ENCODE measurements around the gene SOX6.
"Not testable (repeated sequence)": the region's sequence is repeated elsewhere in the genome, so short reads cannot be mapped to it uniquely, and the experiment has no call there.

The SOX6 gene

DNA sequence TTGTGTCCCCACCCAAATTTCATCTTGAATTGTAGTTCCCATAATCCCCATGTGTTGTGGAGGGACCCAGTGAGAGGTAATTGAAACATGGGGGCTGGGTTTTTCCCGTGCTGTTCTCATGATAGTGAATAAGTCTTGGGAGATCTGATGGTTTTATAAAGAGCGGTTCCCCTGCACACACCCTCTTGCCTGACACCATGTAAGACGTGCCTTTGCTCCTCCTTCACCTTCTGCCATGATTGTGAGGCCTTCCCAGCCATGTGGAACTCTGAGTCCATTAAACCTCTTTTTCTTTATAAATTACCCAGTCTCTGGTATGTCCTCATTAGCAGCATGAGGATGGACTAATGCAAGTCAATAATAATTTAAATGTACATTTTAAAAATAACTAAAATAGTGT, 289.1 kb downstream of the SOX6 start:
- DNase-seq (ENCODE audit: extremely low read depth in 1 of 2, low read depth in 1 of 2): not testable (repeated sequence)

DNA sequence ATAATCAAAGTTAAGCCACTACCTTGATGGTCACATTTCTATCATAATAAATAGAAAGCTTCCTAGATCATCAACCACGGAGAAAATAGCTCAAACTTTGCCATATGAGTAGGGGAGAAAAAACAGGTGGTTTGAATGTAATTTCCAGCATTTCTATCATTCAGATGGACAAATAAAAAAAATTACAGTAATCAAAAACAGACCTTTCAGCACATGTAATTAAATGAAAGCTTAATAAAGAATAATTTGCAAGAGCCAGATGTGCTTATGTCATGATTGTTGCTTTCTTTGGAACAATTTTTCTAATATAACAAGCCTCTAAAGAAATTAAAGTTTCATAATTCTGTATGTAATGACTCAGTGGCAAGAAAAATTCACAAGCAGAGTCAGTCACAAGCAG, 297.0 kb downstream of the SOX6 start:
- DNase-seq (ENCODE audit: extremely low read depth in 1 of 2, low read depth in 1 of 2): no peak

DNA sequence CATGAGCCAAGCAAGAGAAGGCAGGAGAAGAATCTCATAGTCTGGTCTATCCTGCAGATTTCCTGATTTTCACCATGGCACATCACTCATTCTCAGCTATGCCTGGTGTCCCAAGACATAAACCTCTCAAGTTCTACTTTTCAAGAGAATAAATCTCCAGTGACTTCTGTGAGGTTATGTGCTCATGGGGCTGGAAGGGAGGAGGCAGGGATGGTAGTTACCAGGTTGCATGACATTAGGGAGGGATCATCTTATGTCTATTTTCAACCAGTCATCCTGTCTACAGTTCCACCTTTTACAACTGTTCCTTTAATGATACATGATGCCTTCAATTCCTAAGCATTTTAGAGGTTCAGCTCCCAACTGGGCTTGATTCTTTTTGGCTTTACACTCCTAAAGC, 297.7 kb downstream of the SOX6 start:
- DNase-seq (ENCODE audit: extremely low read depth in 1 of 2, low read depth in 1 of 2): no peak

DNA sequence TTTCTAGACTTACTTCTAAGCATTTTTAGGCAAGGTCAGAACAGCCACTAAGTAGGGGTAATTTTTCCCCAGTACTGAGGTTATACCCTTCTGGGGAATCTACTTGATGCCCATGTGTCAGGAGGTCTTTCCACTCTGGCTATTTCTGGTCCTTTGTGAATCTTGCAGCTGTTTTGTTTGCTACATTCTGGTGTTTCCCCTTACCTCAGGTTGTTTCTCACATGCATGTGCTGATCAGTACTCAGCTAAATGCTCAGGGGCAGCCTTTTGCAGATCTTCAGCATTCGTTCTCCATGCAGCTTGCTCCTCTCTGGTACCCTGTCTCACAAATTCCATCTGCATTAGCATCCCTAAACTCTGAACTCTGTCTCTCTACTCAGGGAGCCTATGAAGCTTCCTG, 303.6 kb downstream of the SOX6 start:
- DNase-seq (ENCODE audit: extremely low read depth in 1 of 2, low read depth in 1 of 2): no peak

DNA sequence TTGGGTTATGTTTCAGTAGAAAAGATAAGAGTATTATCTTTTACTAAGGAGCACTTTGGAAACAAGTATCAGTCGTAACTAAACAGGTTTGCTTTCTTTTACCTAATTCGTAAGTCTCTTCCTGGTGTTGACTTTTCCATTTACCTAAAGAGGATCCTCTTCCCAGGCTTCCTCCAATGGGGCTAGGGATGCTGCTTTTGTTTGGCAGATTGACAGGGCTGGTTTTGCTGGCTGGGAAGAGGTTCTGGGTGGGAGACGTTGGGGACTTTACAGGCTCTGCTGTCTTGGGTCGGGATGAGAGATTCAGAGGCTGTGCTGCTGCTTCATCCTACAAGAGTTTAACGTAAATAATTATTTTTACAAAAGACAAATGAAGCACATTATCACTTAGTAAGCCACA, 306.7 kb downstream of the SOX6 start:
- no peak for DNase-seq (ENCODE audit: extremely low read depth in 1 of 2, low read depth in 1 of 2)

DNA sequence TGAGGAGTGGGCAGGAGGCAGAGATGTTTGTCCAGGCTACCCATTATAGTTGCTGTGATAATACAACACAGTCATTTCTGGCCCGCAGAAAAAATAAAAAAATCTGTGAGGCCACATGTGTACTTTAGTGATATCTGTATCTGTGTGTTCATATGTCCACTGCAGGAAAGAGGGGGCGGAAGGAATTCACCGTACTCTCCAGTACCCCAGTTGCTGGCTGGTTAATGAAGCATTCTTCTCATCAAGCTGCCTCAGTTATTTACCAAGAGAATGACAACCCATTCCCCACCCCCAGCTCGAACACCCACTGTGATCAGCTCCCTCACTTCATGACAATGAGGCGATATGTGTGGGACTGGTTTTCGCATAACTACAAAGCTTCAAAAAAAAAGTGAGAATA, 309.3 kb downstream of the SOX6 start:
- no peak for DNase-seq (ENCODE audit: extremely low read depth in 1 of 2, low read depth in 1 of 2)

DNA sequence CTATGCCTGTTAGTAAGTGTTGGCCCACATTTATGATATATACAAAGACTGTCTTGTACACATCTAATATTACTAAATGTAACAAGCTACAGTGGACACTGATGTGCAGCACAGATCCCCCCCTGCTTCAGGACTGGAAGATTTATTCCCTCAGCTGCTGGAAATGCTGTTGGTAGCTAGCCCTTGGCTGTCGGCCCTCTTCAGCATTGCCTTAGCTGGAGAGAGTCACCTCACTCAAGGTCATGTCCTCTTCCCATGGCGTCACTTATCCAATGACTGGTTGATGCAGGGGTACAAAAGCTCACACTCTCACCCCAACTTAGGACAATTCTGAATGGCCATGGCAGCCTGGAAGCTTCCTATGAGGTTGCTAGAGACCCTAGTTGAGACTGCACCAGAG, 312.7 kb downstream of the SOX6 start:
- no peak for DNase-seq (ENCODE audit: extremely low read depth in 1 of 2, low read depth in 1 of 2)

DNA sequence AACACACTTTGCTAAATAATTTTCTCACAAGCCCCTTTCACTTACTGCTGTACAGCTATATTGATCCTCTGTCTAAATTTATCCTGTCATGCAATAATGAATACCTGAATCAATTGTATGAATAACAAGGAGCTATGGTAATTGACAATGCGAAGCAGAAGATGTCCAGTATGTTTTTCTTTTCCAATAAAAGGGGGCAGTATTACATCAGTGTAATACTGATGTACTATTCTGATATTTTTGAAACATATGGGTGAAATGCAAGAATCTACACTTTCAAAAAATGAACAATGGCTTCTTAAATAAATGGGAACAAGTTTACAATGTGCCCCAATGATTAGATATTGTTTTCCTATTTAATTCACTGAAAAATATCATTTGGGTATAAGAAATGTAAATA, 315.1 kb downstream of the SOX6 start:
- DNase-seq (ENCODE audit: extremely low read depth in 1 of 2, low read depth in 1 of 2): no peak

DNA sequence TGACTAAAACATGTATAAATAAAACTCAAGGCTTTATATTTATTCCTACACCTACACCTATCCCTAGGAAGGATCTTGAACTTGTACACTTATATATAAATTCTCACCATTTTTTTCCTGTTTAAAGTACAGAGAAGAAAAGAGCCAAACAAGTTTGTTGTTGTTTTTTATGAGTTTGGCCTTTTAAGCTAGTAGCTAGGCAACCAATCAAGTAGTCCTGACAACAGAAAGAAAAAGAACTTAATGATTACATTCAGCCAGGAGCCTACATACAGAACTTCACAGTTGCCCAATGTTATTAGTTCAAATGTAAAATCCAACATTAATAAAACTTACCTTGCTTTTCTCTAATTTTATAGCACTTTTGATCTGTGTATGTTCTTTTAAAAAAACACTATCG, 316.2 kb downstream of the SOX6 start:
- DNase-seq (ENCODE audit: extremely low read depth in 1 of 2, low read depth in 1 of 2): no peak

DNA sequence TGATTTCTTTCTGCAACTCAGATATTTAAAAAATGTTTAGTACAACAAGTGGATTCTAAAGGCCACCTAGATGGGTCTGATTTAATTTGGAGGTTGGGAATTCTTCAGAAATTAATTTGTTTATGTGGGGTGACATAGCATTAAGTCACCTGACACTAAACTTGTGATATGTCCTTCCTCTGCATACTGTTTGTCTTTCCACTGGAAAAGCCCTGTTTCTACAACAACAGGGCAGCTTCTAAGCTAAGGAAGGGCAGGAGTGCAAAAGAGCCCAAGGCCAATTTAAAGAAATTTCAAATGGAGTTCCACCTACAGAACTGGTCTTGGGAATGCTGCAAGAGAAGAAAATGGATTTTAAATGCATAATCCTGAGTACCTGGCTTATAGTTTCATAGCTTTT, 319.2 kb downstream of the SOX6 start:
- DNase-seq (ENCODE audit: extremely low read depth in 1 of 2, low read depth in 1 of 2): no peak

DNA sequence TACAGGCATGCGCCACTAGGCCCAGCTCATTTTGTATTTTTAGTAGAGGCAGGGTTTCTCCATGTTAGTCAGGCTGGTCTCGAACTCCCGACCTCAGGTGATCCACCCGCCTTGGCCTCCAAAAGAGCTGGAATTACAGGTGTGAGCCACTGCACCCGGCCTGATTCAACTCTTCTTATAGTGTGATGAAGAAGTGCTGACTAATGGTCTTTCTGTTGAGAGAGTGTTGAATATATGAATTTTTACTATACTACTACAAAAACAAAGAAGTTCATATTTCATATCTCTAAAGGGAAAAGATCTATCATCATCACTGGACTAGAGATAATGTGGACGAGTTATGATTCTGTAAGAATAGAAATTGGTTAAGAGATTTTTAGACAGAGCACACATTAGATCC, 320.1 kb downstream of the SOX6 start:
- DNase-seq (ENCODE audit: extremely low read depth in 1 of 2, low read depth in 1 of 2): no peak

DNA sequence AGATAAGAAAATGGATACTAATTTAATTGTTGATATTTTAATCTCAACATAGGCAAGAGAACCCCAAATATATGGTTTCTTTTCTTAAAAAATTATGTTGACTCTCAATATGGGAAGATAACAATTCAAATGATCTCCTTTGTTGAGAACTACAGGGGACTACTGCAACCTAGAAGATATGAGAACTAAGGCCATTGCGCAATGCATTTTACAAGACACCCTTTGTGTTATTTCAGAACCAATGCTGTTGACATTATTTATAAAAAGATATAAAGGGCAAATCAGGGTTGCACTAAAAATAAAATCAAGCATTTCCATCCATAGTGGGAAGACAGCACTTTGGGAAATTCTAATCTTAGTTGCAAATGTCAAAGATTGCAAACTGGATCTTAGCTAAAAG, 322.3 kb downstream of the SOX6 start:
- DNase-seq (ENCODE audit: extremely low read depth in 1 of 2, low read depth in 1 of 2): no peak

DNA sequence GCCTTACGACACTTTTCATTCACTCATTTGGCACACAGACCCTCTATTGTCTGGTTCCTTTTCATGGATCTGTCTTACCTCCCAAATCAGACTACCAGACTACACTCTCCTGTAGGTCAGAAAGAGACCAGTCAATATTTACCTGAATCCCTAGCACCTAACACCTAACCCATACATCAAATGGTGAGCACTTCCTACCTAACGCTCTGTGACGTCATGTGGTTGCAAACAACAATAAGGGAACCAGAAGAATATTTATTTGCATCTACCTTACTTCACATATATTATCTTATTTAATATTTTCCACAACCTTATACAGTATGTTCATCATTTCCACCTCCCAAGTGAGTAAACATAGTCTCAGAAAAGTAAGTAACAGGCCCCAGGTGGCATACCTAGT, 323.4 kb downstream of the SOX6 start:
- DNase-seq (ENCODE audit: extremely low read depth in 1 of 2, low read depth in 1 of 2): no peak

DNA sequence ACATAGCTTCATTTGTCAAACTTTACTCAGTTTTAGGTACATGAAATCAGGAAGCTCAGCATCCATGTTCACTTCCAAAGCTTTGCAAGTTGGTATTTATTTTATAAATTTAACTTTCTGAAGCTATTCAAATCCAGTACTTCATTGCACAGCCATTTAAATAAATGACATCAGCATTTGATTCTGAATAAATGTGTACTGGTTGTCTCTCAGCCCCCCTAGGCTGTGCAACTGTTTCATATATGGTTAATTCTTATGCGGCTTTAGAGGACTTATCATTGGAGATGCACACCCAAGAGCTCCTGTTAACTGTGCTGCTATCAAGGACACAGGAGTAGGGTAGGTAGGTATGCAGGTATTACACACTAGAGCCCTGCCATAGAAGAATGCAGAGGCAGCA, 325.1 kb downstream of the SOX6 start:
- DNase-seq (ENCODE audit: extremely low read depth in 1 of 2, low read depth in 1 of 2): no peak

DNA sequence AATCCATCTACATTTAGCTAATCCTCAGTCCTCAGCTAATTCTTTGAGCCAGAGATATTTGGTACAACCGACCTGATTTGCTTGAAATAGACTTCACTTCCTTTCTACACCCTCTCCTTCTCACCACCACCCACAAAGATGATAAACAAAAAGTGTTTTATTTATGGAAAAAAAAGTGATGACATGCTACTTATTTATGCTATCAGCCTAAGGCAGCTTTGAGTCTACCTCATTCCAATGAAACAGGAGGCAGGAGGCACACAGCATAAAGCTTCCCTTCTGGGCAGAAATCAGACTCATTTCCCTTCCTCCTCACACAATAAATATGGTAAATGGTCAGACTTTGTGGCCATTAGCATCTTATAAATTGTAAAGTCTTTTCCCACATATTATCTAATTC, 325.7 kb downstream of the SOX6 start:
- DNase-seq (ENCODE audit: extremely low read depth in 1 of 2, low read depth in 1 of 2): no peak

DNA sequence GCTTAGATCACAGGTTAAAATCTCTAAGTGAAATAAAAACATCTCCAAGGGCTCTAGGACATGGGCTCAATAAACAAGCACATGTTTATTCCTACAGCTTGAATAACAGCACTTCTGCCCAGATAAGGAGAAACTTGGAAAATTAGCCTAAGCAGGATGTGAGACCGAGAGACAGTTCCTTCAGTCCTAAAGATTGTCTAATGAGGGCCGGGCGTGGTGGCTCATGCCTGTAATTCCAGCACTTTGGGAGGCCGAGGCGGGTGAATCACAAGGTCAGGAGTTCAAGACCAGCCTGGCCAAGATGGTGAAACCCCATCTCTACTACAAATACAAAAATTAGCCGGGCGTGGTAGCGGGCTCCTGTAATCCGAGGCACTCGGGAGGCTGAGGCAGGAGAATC, 327.2 kb downstream of the SOX6 start:
- DNase-seq (ENCODE audit: extremely low read depth in 1 of 2, low read depth in 1 of 2): not testable (repeated sequence)

DNA sequence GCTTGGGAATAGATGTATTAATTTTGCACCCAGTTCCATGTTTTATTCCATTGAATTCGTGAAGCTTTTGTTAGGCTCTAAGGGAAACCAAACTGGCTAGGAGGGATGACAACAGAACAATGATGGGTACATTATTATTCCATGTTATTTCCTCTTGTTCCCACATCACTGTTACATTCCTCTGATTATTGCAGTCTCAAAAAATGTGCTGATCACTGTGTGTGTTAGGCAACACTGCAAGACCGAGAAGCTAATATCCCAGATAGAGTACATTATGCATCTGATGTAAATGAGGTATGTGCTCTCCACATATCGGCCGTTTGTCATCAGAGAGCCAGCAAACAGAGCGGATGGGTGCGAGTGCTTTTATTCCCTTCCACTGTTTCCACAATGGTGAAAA, 327.9 kb downstream of the SOX6 start:
- no peak for DNase-seq (ENCODE audit: extremely low read depth in 1 of 2, low read depth in 1 of 2)

DNA sequence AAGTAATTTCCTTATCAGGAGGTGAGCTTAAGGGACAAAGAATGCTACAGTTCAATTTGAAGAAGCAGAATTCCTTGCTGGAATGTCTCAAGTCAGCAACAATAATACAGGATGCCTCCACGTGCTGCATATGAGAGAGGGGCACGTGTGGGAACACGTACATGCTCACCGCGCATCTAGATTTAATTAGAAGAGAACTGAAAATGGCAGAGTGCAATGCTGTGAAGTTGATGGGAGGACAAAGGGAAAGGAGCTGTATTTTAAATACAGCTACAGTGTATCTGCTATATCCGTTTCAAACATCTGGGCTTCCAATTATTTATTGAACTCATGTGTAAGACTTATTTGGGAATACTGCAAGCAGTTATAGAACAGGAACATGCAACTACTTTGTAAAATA, 328.7 kb downstream of the SOX6 start:
- DNase-seq (ENCODE audit: extremely low read depth in 1 of 2, low read depth in 1 of 2): no peak

DNA sequence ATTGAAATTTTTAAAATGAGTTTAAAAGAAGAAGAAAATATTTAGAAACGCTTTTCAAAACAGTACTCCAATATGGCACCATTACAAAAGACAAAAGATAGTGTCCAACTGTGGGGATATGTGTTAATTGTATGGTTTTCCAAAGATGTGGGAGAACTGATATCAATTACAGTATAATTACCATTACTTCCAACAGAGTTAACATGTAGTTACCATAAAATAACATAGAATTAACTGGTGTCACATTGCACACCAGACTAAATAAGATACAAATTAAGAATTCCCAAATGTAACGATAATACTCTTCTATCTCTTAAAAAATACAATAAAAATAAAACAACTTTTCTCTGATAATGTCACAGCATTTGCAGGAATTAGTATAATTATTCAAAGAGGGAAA, 329.5 kb downstream of the SOX6 start:
- DNase-seq (ENCODE audit: extremely low read depth in 1 of 2, low read depth in 1 of 2): no peak

DNA sequence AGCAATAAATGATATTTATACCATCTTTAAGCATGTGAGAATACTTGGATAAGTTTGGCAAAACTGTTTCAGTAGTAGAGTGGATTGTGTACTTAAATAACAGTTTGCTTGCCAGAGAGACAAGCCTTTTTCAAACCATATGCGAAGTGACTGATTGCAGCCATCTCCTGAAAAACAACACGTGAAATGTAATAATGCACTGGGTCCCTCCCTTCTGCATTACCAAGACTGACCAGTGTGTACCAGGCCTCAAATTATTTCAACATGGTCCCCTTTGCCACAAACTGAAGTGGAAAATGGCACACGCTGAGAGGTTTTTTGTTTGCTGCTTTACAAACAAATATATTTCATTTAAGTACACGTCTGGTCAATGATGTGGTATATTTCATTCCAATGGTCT, 337.4 kb downstream of the SOX6 start:
- no peak for DNase-seq (ENCODE audit: extremely low read depth in 1 of 2, low read depth in 1 of 2)

DNA sequence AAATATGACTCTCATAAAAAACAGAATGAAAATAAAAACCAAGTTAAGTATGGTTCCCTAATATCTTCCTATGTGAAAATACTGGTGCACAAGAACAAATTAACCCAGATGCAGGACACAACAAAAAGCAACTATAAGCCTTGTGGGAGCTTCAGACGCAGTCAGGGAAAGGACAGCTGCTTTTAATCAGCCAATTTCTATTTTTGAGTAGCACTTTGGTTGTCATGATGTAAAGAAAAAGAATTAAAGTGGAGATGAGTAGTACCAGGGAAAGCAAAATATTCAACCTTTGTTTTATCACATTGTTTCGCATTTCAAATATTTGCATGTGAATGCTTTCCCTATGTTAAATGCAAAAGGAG, 339.9 kb downstream of the SOX6 start:
- DNase-seq (ENCODE audit: extremely low read depth in 1 of 2, low read depth in 1 of 2): no peak

DNA sequence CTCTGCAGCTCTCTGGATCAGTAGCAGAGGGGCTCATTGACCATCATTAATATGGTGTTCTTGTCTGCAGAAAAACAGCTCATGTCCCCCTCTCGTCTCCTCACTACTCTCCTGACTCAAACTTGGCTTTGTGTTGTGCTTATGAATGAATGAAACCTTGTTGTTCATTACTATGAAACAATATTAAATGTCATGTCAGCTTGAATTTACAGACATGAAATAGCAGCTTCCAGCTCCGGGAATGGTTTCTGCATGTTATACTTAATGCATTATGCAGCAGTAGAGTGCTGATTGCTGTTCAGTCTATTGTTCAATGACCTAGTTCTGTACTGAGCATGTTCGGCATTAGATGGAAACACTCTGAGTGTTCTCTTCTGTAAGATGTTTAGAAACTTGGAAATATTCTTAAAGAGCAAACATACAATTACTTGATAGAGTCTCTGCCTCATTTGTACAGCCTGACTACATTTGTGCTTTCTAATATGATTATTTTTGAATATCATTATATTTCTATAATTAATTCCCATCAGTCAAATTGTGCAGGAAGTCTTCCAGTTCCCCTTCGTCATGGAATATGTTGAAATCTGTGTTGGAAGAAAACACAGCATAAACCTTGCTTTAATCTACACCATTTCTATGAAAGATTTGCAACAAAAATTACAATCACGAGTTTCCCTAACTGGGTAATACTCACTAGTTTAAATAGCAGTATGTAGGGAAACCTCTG, 340.4 kb downstream of the SOX6 start:
- DNase-seq (ENCODE audit: extremely low read depth in 1 of 2, low read depth in 1 of 2): no peak

DNA sequence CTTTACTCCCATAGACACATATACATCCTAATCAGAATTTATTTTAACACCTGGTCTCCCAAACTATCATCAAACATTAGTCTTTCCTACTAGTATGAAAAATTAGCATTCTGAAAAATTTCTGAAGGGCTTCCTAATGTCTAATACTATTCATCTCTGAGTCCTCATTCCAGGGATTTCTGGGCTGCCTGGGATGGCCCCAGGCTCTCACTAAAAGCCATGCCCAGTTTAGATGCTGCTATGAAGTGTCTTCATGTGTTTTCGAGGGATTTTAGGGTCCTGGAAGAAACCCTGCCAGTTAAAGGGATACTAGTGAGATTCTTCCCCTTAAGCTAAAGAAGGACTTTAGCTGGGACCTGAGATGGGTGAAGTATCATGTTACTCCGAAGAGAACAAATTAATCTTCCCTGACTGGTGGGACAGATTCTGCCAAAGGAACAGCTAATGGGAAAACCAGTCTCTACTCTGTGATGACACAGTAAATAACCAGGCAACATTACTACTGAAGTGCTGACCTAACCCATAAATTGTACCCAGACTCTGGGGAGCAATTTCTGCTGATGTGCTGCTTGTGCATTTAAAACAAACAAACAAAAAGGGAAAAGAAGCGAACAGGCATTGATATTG, 342.6 kb downstream of the SOX6 start:
- DNase-seq (ENCODE audit: extremely low read depth in 1 of 2, low read depth in 1 of 2): no peak
